Activated naive CD4-positive, alpha-beta T cell treated with anti-CD3 and anti-CD28 coated beads, Interleukin-2, amount 10 ng/mL, durations not matched to agents 7 days and 5 days (primary cell): ENCODE results near the gene SPOP.
"Not testable (repeated sequence)": the region's sequence is repeated elsewhere in the genome, so short reads cannot be mapped to it uniquely, and the experiment has no call there.

Experiments used
- CTCF ChIA-PET: fragments of 350-600 bp; sonication (Branson Sonifier 250); formaldehyde crosslinking; loops from one replicate; lab custom pipeline; 2021; ENCODE audit warnings: antibody characterized with exemption; lab: Charles Lee
- DNase-seq: peaks from one replicate; pipeline ENCODE4 v3.0.0-alpha.2; 2020
- H3K27ac Mint-ChIP-seq: one replicate; pipeline ENCODE4 v1.8.0; 2021; ENCODE audit warnings: mild to moderate bottlenecking, moderate library complexity, mixed read lengths
- H3K27me3 Mint-ChIP-seq: one replicate; pipeline ENCODE4 v1.8.0; 2021; ENCODE audit warnings: mild to moderate bottlenecking, mixed read lengths
- H3K36me3 Mint-ChIP-seq: one replicate; pipeline ENCODE4 v1.8.0; 2021; ENCODE audit warnings: mixed read lengths
- H3K4me1 Mint-ChIP-seq: one replicate; pipeline ENCODE4 v1.8.0; 2021; ENCODE audit warnings: mixed read lengths
- H3K4me3 Mint-ChIP-seq: one replicate; pipeline ENCODE4 v1.8.0; 2021; ENCODE audit warnings: mild to moderate bottlenecking, moderate library complexity, mixed read lengths
- H3K9me3 Mint-ChIP-seq: one replicate; pipeline ENCODE4 v1.8.0; 2021; ENCODE audit warnings: mixed read lengths

SPOP gene

GRCh38 chr17:49554694-49555494 lies 123.0 kb downstream of the SPOP start:
- CTCF ChIA-PET = interaction anchor here (0.8 to 4.8 kb wide), 13 partner anchors 8 to 264 kb away, joined by 3 to 117 read pairs (median 14); partner anchors contain the start of genes NGFR and PHB1

GRCh38 chr17:49553676-49554335 lies 124.1 kb downstream of the SPOP start:
- no peak overlapping the region for H3K27ac Mint-ChIP-seq
- no peak overlapping the region for H3K4me3 Mint-ChIP-seq
- H3K9me3 Mint-ChIP-seq = no peaks in the 10 kb centered on the region
- H3K4me1 Mint-ChIP-seq = no peaks in the 10 kb centered on the region
- DNase-seq = no peak
- H3K27me3 Mint-ChIP-seq = peaks cover 17% of the 10 kb centered on the region
- no peaks in the 10 kb centered on the region for H3K36me3 Mint-ChIP-seq
- CTCF ChIA-PET = interaction anchor here (1.5 to 4.2 kb wide), 2 partner anchors 57 to 146 kb away, joined by 4 to 40 read pairs; partner anchors contain the start of gene NGFR

More at GRCh38 chr17:49554694-49555494, 123.0 kb downstream of the SPOP start:
- Mint-ChIP-seq H3K9me3 (no peaks in the 10 kb centered on the region), H3K27ac (no peak overlapping the region), H3K27me3 (peaks cover 11% of the 10 kb centered on the region), H3K4me3 (no peak overlapping the region), H3K4me1 (no peaks in the 10 kb centered on the region), H3K36me3 (no peaks in the 10 kb centered on the region)
- DNase-seq = no peak

- no peak overlapping the region for H3K27ac Mint-ChIP-seq
- H3K4me3 Mint-ChIP-seq = no peak overlapping the region
- H3K4me1 Mint-ChIP-seq = no peaks in the 10 kb centered on the region
- no peaks in the 10 kb centered on the region for H3K9me3 Mint-ChIP-seq
- peaks cover 19% of the 10 kb centered on the region for H3K27me3 Mint-ChIP-seq
- CTCF ChIA-PET = no interaction called here
- no peaks in the 10 kb centered on the region for H3K36me3 Mint-ChIP-seq
- no peak for DNase-seq
Measured at GRCh38 chr17:49552070-49552751, 125.7 kb downstream of the SPOP start.

- no peaks in the 10 kb centered on the region for H3K4me1 Mint-ChIP-seq
- no peak overlapping the region for H3K4me3 Mint-ChIP-seq
- no peak for DNase-seq
- CTCF ChIA-PET = no interaction called here
- H3K36me3 Mint-ChIP-seq = no peaks in the 10 kb centered on the region
- no peak overlapping the region for H3K27ac Mint-ChIP-seq
- H3K27me3 Mint-ChIP-seq = peaks cover 17% of the 10 kb centered on the region
- no peaks in the 10 kb centered on the region for H3K9me3 Mint-ChIP-seq
Measured at GRCh38 chr17:49551221-49552069, 126.5 kb downstream of the SPOP start.

- H3K9me3 Mint-ChIP-seq, H3K36me3 Mint-ChIP-seq, H3K4me3 Mint-ChIP-seq, CTCF ChIA-PET, H3K27ac Mint-ChIP-seq, DNase-seq, H3K4me1 Mint-ChIP-seq: not testable (repeated sequence)
- peaks cover 12% of the 10 kb centered on the region for H3K27me3 Mint-ChIP-seq
Measured at GRCh38 chr17:49550764-49551163, 127.1 kb downstream of the SPOP start.

- Mint-ChIP-seq H3K4me3 (no peak overlapping the region), H3K27ac (no peak overlapping the region), H3K27me3 (peaks cover 12% of the 10 kb centered on the region), H3K9me3 (no peaks in the 10 kb centered on the region), H3K4me1 (no peaks in the 10 kb centered on the region), H3K36me3 (no peaks in the 10 kb centered on the region)
- CTCF ChIA-PET = no interaction called here
- no peak for DNase-seq
Measured at GRCh38 chr17:49549691-49550678, 127.9 kb downstream of the SPOP start.

GRCh38 chr17:49549311-49549605 lies 128.6 kb downstream of the SPOP start:
- DNase-seq = no peak
- peaks cover 15% of the 10 kb centered on the region for H3K27me3 Mint-ChIP-seq
- H3K4me3 Mint-ChIP-seq = no peak overlapping the region
- H3K4me1 Mint-ChIP-seq = no peaks in the 10 kb centered on the region
- H3K36me3 Mint-ChIP-seq = no peaks in the 10 kb centered on the region
- CTCF ChIA-PET = no interaction called here
- no peak overlapping the region for H3K27ac Mint-ChIP-seq
- peaks cover 1% of the 10 kb centered on the region for H3K9me3 Mint-ChIP-seq
